PC-9 (cell line): ENCODE results near the gene CDKN1C. TPM values are rescaled to one million over a fixed set of nuclear protein-coding genes. Genes with fewer than 3 reads are reported as not detected.

Source experiments
- BruUV-seq: library from RNA; stranded (reverse); fragments of 400-500 nt; replicated peaks from 2 replicates; lab custom pipeline; 2021; lab: Mats Ljungman, UMichigan
- CTCF ChIA-PET: fragments of 300-600 bp; sonication (Branson Sonifier 250); formaldehyde crosslinking; loops from one replicate; lab custom pipeline; 2022; ENCODE audit warnings: antibody characterized with exemption; lab: Charles Lee
- POLR2A ChIA-PET: fragments of 300-600 bp; sonication (Branson Sonifier 250); formaldehyde crosslinking; loops from one replicate; lab custom pipeline; 2022; ENCODE audit warnings: antibody characterized with exemption; ENCODE audit not compliant: unreplicated experiment; lab: Charles Lee
- DNase-seq, 2 experiments: peaks; one replicate each; pipeline versions ENCODE4 v3.0.0 to v3.0.0-alpha.2; 2015 to 2022; ENCODE audit warnings: mixed read lengths in 1 of 2
- H2AFZ ChIP-seq: fragments of 200-600 bp; sonication (generic); 2 replicates; pipeline ENCODE4 v1.8.1; 2017; ENCODE audit warnings: antibody characterized with exemption
- H3F3A ChIP-seq: fragments of 200-600 bp; sonication (generic); 2 replicates; pipeline ENCODE4 v1.8.1; 2017; ENCODE audit warnings: antibody characterized with exemption, mild to moderate bottlenecking, low read depth; ENCODE audit not compliant: insufficient read depth
- H3K27ac ChIP-seq: fragments of 200-600 bp; sonication (generic); 2 replicates; pipeline ENCODE4 v1.6.1; 2016; ENCODE audit warnings: mixed run types
- H3K27me3 ChIP-seq: fragments of 200-600 bp; sonication (generic); 2 replicates; pipeline ENCODE4 v1.6.1; 2016; ENCODE audit warnings: low read depth, mixed run types; ENCODE audit not compliant: insufficient read depth
- H3K36me3 ChIP-seq: fragments of 200-600 bp; sonication (generic); 2 replicates; pipeline ENCODE4 v1.6.1; 2016; ENCODE audit warnings: low read depth, mixed run types
- H3K4me1 ChIP-seq: fragments of 200-600 bp; sonication (generic); replicated peaks from 2 replicates; pipeline ENCODE4 v1.6.1; 2016; ENCODE audit warnings: mixed run types; ENCODE audit not compliant: insufficient read depth
- H3K4me2 ChIP-seq: fragments of 200-600 bp; sonication (generic); 2 replicates; pipeline ENCODE4 v1.6.1; 2017; ENCODE audit warnings: mixed run types
- H3K4me3 ChIP-seq: fragments of 200-600 bp; sonication (generic); 2 replicates; pipeline ENCODE4 v1.6.1; 2016; ENCODE audit warnings: mixed run types
- H3K79me2 ChIP-seq: fragments of 200-600 bp; sonication (generic); 2 replicates; pipeline ENCODE4 v1.6.1; 2017; ENCODE audit warnings: low read depth, mixed run types
- H3K9me2 ChIP-seq: fragments of 200-600 bp; sonication (generic); 2 replicates; pipeline ENCODE4 v1.8.1; 2017; ENCODE audit warnings: mild to moderate bottlenecking; ENCODE audit not compliant: insufficient read depth
- H3K9me3 ChIP-seq: fragments of 200-600 bp; sonication (generic); 2 replicates; pipeline ENCODE4 v1.8.1; 2016; ENCODE audit warnings: low read depth; ENCODE audit not compliant: insufficient read depth
- H4K20me1 ChIP-seq: fragments of 200-600 bp; sonication (generic); 2 replicates; pipeline ENCODE4 v1.8.1; 2017; ENCODE audit not compliant: insufficient read depth
- CTCF ChIP-seq: fragments of 200-600 bp; sonication (generic); conservative IDR thresholded peaks from 2 replicates; pipeline ENCODE4 v1.6.1; 2017; ENCODE audit warnings: mixed run types, antibody characterized with exemption, mild to moderate bottlenecking, moderate library complexity
- EZH2 ChIP-seq: fragments of 200-600 bp; sonication (generic); IDR thresholded peaks from 2 replicates; pipeline ENCODE4 v1.8.0; 2017; ENCODE audit warnings: antibody characterized with exemption, low read depth
- intact Hi-C: fragments of 100-400 bp; cut with micrococcal nuclease; formaldehyde crosslinking; loops from one replicate; pipeline ENCODE4 v1.10.0; 2022; ENCODE audit not compliant: unreplicated experiment
- total RNA-seq: library from RNA; stranded (reverse); gene quantifications from 2 replicates; pipeline ENCODE4 v1.2.3, GENCODE V29; 2021

The CDKN1C gene
- total RNA-seq, 1 experiment from 2014 or later, result 5.1 TPM

DNA sequence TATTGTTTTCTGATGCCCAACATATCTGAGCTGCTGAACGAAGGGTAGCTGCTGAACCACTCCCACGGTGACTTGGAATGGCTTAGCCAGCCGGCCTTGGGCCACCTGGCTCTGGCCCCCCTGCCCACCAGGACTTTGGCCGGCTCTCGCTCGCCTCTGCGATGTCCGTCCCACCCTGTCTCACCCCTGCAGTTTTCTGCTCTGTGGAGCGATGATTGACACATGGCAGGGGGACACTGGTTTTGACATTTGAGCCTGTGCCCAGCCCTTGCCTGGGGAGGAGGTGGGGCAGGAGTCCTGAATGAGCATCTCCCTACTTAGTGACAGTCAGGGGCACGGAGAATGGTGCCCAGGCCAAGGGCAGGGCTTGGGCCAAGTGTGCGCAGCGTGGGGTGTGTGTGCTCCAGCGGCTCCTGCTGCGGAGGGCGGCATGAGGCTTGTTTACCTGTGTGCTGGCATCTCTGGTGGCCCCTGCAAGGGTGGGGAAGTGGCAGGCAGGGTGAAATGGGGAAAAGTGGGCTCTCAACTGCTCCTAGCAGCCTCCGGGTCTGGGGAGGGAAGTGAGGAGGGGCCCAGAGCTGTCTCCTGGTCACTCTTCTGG lies 15.7 kb upstream of the CDKN1C start:
- H3K4me2 ChIP-seq, result peak overlapping the region; percentile 85
- H3K9me2 ChIP-seq, result no peaks in the 10 kb centered on the region
- H3K27ac ChIP-seq, result no peak overlapping the region
- H3K79me2 ChIP-seq, result no peaks in the 10 kb centered on the region
- TF ChIP-seq EZH2 (no peak), CTCF (no peak)
- no peaks in the 10 kb centered on the region for H3K27me3 ChIP-seq
- ChIA-PET CTCF (no interaction called here), POLR2A (no interaction called here)
- H4K20me1 ChIP-seq, result no peaks in the 10 kb centered on the region
- peaks cover 35% of the 10 kb centered on the region for H3K4me1 ChIP-seq
- no peak for DNase-seq
- intact Hi-C loops, result no loop called here
- no peaks in the 10 kb centered on the region for H3K9me3 ChIP-seq
- H3K4me3 ChIP-seq, result peak overlapping the region; percentile 38; the same call in 1 of the 2 replicates
- peaks cover 5% of the 10 kb centered on the region; the same call in 1 of the 2 replicates for H3F3A ChIP-seq
- H3K36me3 ChIP-seq, result no peaks in the 10 kb centered on the region
- no TSS peak for BruUV-seq
- no peak overlapping the region for H2AFZ ChIP-seq

DNA sequence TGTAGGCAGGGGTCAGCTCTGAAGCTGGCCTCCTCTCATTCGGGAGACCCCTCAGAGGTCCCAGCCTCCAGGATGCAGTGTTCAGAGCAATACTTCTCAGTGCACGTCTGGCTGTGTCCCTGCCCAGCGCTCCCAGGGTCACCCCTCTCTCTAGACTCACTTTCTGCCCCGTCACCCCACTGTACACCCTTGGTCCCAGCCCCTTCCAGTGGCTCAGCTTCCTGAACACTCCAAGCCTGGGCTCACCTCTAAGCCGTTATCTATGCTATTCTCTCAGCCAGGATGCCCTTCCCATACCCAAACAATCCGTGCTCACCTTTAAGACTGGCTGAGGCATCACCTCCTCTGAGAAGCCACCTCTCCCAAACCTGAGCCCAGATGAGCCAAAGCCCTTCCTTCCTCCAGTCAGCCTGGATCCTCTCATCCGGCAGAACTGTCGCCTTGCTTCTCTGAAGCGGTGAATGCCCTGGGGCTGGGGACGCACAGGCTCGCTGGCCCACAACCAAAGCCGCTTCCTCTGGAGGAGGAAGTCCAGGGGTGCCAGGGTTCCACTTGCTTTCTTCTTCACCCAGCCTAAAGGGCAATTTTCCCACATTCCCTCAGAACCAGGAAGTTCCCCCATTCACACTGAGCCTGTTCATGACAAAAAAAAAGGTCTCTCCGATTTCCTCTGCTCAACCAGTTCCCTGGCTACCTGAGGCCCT lies 13.7 kb upstream of the CDKN1C start:
- no peak for DNase-seq
- Histone ChIP-seq H3F3A (peaks cover 5% of the 10 kb centered on the region; the same call in 1 of the 2 replicates), H3K9me3 (no peaks in the 10 kb centered on the region), H3K27ac (0 out of 2 replicates have a peak overlapping the region, but pooled peaks have one; percentile 6), H3K9me2 (no peaks in the 10 kb centered on the region), H3K4me3 (no peak overlapping the region), H3K4me2 (peak overlapping the region; percentile 36; the same call in 1 of the 2 replicates), H3K27me3 (no peaks in the 10 kb centered on the region), H3K4me1 (peaks cover 27% of the 10 kb centered on the region), H3K36me3 (no peaks in the 10 kb centered on the region), H3K79me2 (no peaks in the 10 kb centered on the region), H2AFZ (no peak overlapping the region), H4K20me1 (no peaks in the 10 kb centered on the region)
- POLR2A ChIA-PET, result no interaction called here
- BruUV-seq, result no TSS peak
- intact Hi-C loops, result no loop called here
- CTCF ChIA-PET, result no interaction called here
- TF ChIP-seq EZH2, result no peak
- no peak for TF ChIP-seq CTCF

DNA sequence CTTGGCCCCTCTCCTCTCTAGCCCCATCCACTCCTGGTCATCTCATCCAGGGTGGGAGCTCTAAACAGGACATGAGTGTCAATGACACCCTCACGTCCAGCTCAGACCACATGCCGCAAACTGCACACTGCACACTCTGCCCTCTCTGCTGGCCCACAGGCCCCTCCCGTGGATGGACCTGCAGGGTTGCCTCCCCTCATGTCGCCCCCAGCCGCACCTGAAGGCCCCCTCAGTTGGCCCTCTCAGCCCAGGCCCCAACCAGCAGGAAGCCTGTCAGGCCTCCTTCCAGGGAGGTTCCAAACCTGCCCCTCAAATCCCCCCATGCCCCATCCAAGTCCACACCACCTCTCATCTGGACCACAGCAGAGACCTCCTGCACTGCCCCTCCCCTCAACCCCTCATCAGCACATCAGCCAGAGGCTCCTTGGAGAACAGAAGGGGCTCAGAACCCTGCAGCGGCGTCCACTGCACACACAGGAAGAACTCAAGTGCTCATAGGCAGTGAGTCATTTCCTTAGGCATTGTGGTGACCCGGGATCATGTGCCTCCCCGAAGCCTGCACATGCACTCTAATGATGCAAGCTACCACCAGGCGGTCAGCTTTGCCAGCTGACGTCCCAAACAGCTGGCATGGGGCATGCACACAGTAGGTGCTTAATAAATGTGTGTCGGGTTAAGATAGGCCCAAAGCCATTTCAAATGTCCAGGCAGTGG lies 12.9 kb upstream of the CDKN1C start:
- Histone ChIP-seq H3K27me3 (no peaks in the 10 kb centered on the region), H3K4me2 (peak overlapping the region; percentile 36; the same call in 1 of the 2 replicates), H3K4me1 (peaks cover 23% of the 10 kb centered on the region; the same call in 1 of the 2 replicates), H3K79me2 (no peaks in the 10 kb centered on the region), H3K4me3 (no peak overlapping the region), H3F3A (peaks cover 7% of the 10 kb centered on the region; the same call in 1 of the 2 replicates), H3K36me3 (no peaks in the 10 kb centered on the region), H3K9me3 (no peaks in the 10 kb centered on the region), H4K20me1 (no peaks in the 10 kb centered on the region), H3K27ac (0 out of 2 replicates have a peak overlapping the region, but pooled peaks have one; percentile 6), H3K9me2 (no peaks in the 10 kb centered on the region), H2AFZ (no peak overlapping the region)
- peak in 1 of 2 experiments; percentile 64 for DNase-seq
- BruUV-seq, result no TSS peak
- TF ChIP-seq EZH2 (no peak), CTCF (no peak)
- ChIA-PET CTCF (no interaction called here), POLR2A (no interaction called here)
- intact Hi-C loops, result no loop called here
